H1 (cell line): ENCODE measurements around the gene PFDN6. TPM values are rescaled to one million over a fixed set of nuclear protein-coding genes. Genes with fewer than 3 reads are reported as not detected.

Source experiments
- CTCF ChIA-PET: fragments of 300-600 bp; sonication (Branson Sonifier 250); formaldehyde crosslinking; loops from one replicate; lab custom pipeline; 2021; ENCODE audit not compliant: partially characterized antibody; lab: Charles Lee
- POLR2A ChIA-PET: fragments of 300-600 bp; sonication (Branson Sonifier 250); formaldehyde crosslinking; loops from one replicate; lab custom pipeline; 2021; ENCODE audit warnings: inconsistent platforms; ENCODE audit not compliant: partially characterized antibody; lab: Charles Lee
- DNase-seq, 2 experiments: peaks; one replicate each; pipeline versions ENCODE4 v3.0.0 to v3.0.0-alpha.2; 2010 to 2022; ENCODE audit warnings: low spot score in 2 of 2, low read depth in 1 of 2, mixed read lengths in 1 of 2
- FAIRE-seq: peaks from 2 replicates; lab custom pipeline; 2011; peaks lifted over from hg19 to GRCh38; lab: Jason Lieb, UNC
- H2AFZ ChIP-seq: 2 replicates; pipeline ENCODE4 v1.8.1; 2012; ENCODE audit warnings: low read length, inconsistent platforms
- H2AK5ac ChIP-seq: 2 replicates; pipeline ENCODE4 v1.6.1; 2013; ENCODE audit warnings: low read depth, low read length
- H2BK120ac ChIP-seq: replicated peaks from 2 replicates; pipeline ENCODE3; 2013; ENCODE audit warnings: low read depth, low read length, inconsistent platforms
- H2BK12ac ChIP-seq: 2 replicates; pipeline ENCODE4 v1.6.1; 2013; ENCODE audit warnings: low read depth, low read length
- H2BK15ac ChIP-seq: 2 replicates; pipeline ENCODE4 v1.6.1; 2013; ENCODE audit warnings: low read length
- H2BK20ac ChIP-seq: 2 replicates; pipeline ENCODE4 v1.6.1; 2013; ENCODE audit warnings: low read length
- H2BK5ac ChIP-seq: 2 replicates; pipeline ENCODE4 v1.6.1; 2013; ENCODE audit warnings: low read depth, low read length
- H3K14ac ChIP-seq: 2 replicates; pipeline ENCODE4 v1.6.1; 2013; ENCODE audit warnings: inconsistent platforms; ENCODE audit not compliant: insufficient read length
- H3K18ac ChIP-seq: 2 replicates; pipeline ENCODE4 v1.6.1; 2013; ENCODE audit warnings: low read length; ENCODE audit errors: extremely low read depth
- H3K23ac ChIP-seq: 2 replicates; pipeline ENCODE4 v1.6.1; 2013; ENCODE audit warnings: inconsistent platforms; ENCODE audit not compliant: insufficient read length
- H3K23me2 ChIP-seq: 2 replicates; pipeline ENCODE4 v1.6.1; 2013; ENCODE audit warnings: low read depth, low read length
- H3K27ac ChIP-seq: 2 replicates; pipeline ENCODE4 v1.6.1; 2011; ENCODE audit warnings: low read depth, low read length, inconsistent platforms
- H3K27me3 ChIP-seq, 4 experiments: replicated peaks in 1 of 4; 1 replicate in 1 of 4; 2 replicates in 3 of 4; pipeline versions ENCODE4 v1.6.1 to v1.8.1; 2011 to 2013; ENCODE audit warnings: low read length in 3 of 4, mild to moderate bottlenecking in 3 of 4, inconsistent platforms in 2 of 4, mixed read lengths in 2 of 4, moderate library complexity in 1 of 4; ENCODE audit not compliant: control insufficient read depth in 3 of 4, insufficient read depth in 3 of 4; ENCODE audit errors: extremely low read depth in 1 of 4
- H3K36me3 ChIP-seq, 4 experiments: 2 replicates each; pipeline versions ENCODE4 v1.6.1 to v1.8.1; 2011 to 2013; ENCODE audit warnings: mild to moderate bottlenecking in 4 of 4, low read length in 3 of 4, moderate library complexity in 2 of 4, control low read depth in 1 of 4, inconsistent platforms in 1 of 4; ENCODE audit not compliant: insufficient read depth in 4 of 4, control insufficient read depth in 2 of 4
- H3K4ac ChIP-seq: replicated peaks from 2 replicates; pipeline ENCODE3; 2013; ENCODE audit warnings: low read length, low read depth, mixed read lengths, inconsistent platforms; ENCODE audit not compliant: insufficient read length
- H3K4me1 ChIP-seq, 4 experiments: replicated peaks in 1 of 4; 1 replicate in 1 of 4; 2 replicates in 3 of 4; pipeline versions ENCODE4 v1.6.1 to v1.8.1; 2011 to 2013; ENCODE audit warnings: low read length in 3 of 4, inconsistent platforms in 2 of 4, mixed read lengths in 1 of 4; ENCODE audit not compliant: insufficient read depth in 4 of 4, control insufficient read depth in 3 of 4
- H3K4me2 ChIP-seq, 2 experiments: 2 replicates each; pipeline versions ENCODE4 v1.6.1 to v1.8.1; 2011 to 2013; ENCODE audit warnings: low read depth in 2 of 2, low read length in 2 of 2, control low read depth in 1 of 2, inconsistent platforms in 1 of 2, mild to moderate bottlenecking in 1 of 2; ENCODE audit not compliant: insufficient read depth in 1 of 2
- H3K4me3 ChIP-seq, 4 experiments: fragments of 200-600, 300-600 bp in 1 of 4; sonication (generic), shearing (Covaris generic), sonication (Bioruptor Twin) in 1 of 4; 2 replicates each; pipeline versions ENCODE4 v1.5.1 to v1.8.1; 2011 to 2016; ENCODE audit warnings: low read length in 4 of 4, low read depth in 3 of 4, control low read depth in 2 of 4, inconsistent platforms in 2 of 4, mild to moderate bottlenecking in 2 of 4, mixed read lengths in 1 of 4, moderate library complexity in 1 of 4; ENCODE audit not compliant: insufficient read depth in 2 of 4; ENCODE audit errors: extremely low read depth in 1 of 4
- H3K56ac ChIP-seq: replicated peaks from 2 replicates; pipeline ENCODE3; 2013; ENCODE audit warnings: low read depth, mild to moderate bottlenecking, mixed read lengths, low read length, inconsistent platforms; ENCODE audit not compliant: insufficient read length
- H3K79me1 ChIP-seq: 2 replicates; pipeline ENCODE4 v1.6.1; 2013; ENCODE audit warnings: low read depth, low read length, control low read depth
- H3K79me2 ChIP-seq, 2 experiments: 2 replicates each; pipeline versions ENCODE4 v1.6.1 to v1.8.1; 2012 to 2013; ENCODE audit warnings: low read length in 2 of 2, mild to moderate bottlenecking in 2 of 2, inconsistent platforms in 1 of 2; ENCODE audit not compliant: insufficient read depth in 2 of 2, control insufficient read depth in 1 of 2
- H3K9ac ChIP-seq, 4 experiments: replicated peaks in 1 of 4; 1 replicate in 1 of 4; 2 replicates in 3 of 4; pipeline versions ENCODE4 v1.6.1 to v1.8.1; 2011 to 2013; ENCODE audit warnings: low read depth in 3 of 4, low read length in 3 of 4, control low read depth in 2 of 4, mild to moderate bottlenecking in 2 of 4, moderate library complexity in 2 of 4, inconsistent platforms in 1 of 4; ENCODE audit errors: extremely low read depth in 1 of 4
- H3K9me3 ChIP-seq, 2 experiments: 2 replicates each; pipeline versions ENCODE4 v1.6.1 to v1.8.1; 2012 to 2013; ENCODE audit warnings: mild to moderate bottlenecking in 2 of 2, moderate library complexity in 2 of 2, control low read depth in 1 of 2, inconsistent platforms in 1 of 2, low read depth in 1 of 2, low read length in 1 of 2, mixed read lengths in 1 of 2; ENCODE audit not compliant: insufficient read depth in 2 of 2
- H4K20me1 ChIP-seq, 2 experiments: replicated peaks in 1 of 2; 2 replicates each; pipeline versions ENCODE3 to v1.8.1; 2011 to 2013; ENCODE audit warnings: inconsistent platforms in 2 of 2, low read length in 2 of 2, mild to moderate bottlenecking in 1 of 2; ENCODE audit not compliant: insufficient read depth in 2 of 2, control insufficient read depth in 1 of 2
- H4K5ac ChIP-seq: 2 replicates; pipeline ENCODE4 v1.6.1; 2013; ENCODE audit warnings: low read length, low read depth, mixed read lengths, inconsistent platforms; ENCODE audit not compliant: insufficient read length
- H4K8ac ChIP-seq: 2 replicates; pipeline ENCODE4 v1.8.0; 2013; ENCODE audit warnings: mild to moderate bottlenecking, moderate library complexity, low read length, inconsistent platforms; ENCODE audit not compliant: insufficient read depth; ENCODE audit errors: extremely low read depth
- H4K91ac ChIP-seq: replicated peaks from 2 replicates; pipeline ENCODE3; 2013; ENCODE audit warnings: low read length, mixed read lengths, inconsistent platforms; ENCODE audit not compliant: insufficient read length
- BCL11A ChIP-seq, 2 experiments: IDR thresholded peaks; one replicate each; pipeline ENCODE4 v1.6.1; 2011; ENCODE audit warnings: low read depth in 2 of 2, low read length in 2 of 2, mild to moderate bottlenecking in 2 of 2
- CBX5 ChIP-seq: fragments of 300-800, 300-1000 bp; sonication (generic); IDR thresholded peaks from 2 replicates; pipeline ENCODE4 v1.7.1; 2016; ENCODE audit warnings: antibody characterized with exemption, low read length, low read depth
- JUND ChIP-seq: IDR thresholded peaks from 2 replicates; pipeline ENCODE4 v1.6.1; 2011; ENCODE audit warnings: mild to moderate bottlenecking, improper control_type of control experiment, low read length
- NRF1 ChIP-seq: IDR thresholded peaks from 2 replicates; pipeline ENCODE4 v1.6.1; 2011; ENCODE audit warnings: mild to moderate bottlenecking, low read depth, low read length, improper control_type of control experiment
- USF2 ChIP-seq: IDR thresholded peaks from 2 replicates; pipeline ENCODE4 v1.6.1; 2011; ENCODE audit warnings: low read length, improper control_type of control experiment
- WGBS, 2 experiments: shearing (Covaris generic) in 1 of 2; methylation state at CpG; one replicate each; pipeline versions ENCODE4 v1.1.6 to v1.1.7; 2013 to 2015; ENCODE audit warnings: low lambda C conversion rate in 2 of 2, mixed read lengths in 2 of 2, inconsistent platforms in 1 of 2, low coverage in 1 of 2, missing lambda C conversion rate in 1 of 2; ENCODE audit not compliant: insufficient replicate concordance in 2 of 2, insufficient coverage in 1 of 2, insufficient read length in 1 of 2; ENCODE audit errors: extremely low coverage in 1 of 2, missing lambda C conversion rate in 1 of 2; 5-methylcytosine and 5-hydroxymethylcytosine counted together
- polyA plus RNA-seq, 7 experiments: library from polyadenylated mRNA; depleted of rRNA in 3 of 7; stranded (reverse) in 5 of 7; unstranded in 2 of 7; fragments of >200 nt in 5 of 7; fragments of 200-250 nt in 2 of 7; gene quantifications; 1 replicate in 5 of 7; 2 replicates in 1 of 7; 4 replicates in 1 of 7; pipeline versions ENCODE4 v1.2.1 to v1.2.3, GENCODE V29; 2011 to 2013; ENCODE audit warnings: missing spikeins in 2 of 7, mixed read lengths in 2 of 7
- total RNA-seq: library from RNA; stranded (reverse); fragmentation: NEBNext Ultra II Directional; extraction: Animal tissue kit (Norgen Biotek cat#: 25700); gene quantifications from 2 replicates; pipeline ENCODE4 v1.2.1, GENCODE V29; 2021

PFDN6 gene
- total and polyA plus RNA-seq, 2 of the 8 experiments (the other 6 are each of a cell fraction or from before 2014, with no cell fraction given) = 32.0 to 95.7 TPM

GRCh38 chr6:33324125-33324524, 34.7 kb downstream of the PFDN6 start:
- Histone ChIP-seq H3K4me3 (peak overlapping the region; percentile 68 to 98 (median 82); a peak in 7 of 8 replicates), H2AFZ (peak overlapping the region; percentile 93; the same call in 1 of the 2 replicates)

More at GRCh38 chr6:33324125-33324524, 34.7 kb downstream of the PFDN6 start:
- Histone ChIP-seq H2BK15ac (peak overlapping the region; percentile 46; the same call in 1 of the 2 replicates), H3K27ac (no peak overlapping the region), H2BK20ac (no peak overlapping the region), H3K4ac (no peak overlapping the region), H4K91ac (peak overlapping the region; percentile 36), H2BK120ac (peak overlapping the region; percentile 61), H3K4me2 (peak overlapping the region; percentile 62 to 87), H3K79me1 (peaks cover 7% of the 10 kb centered on the region; the same call in 1 of the 2 replicates), H3K56ac (no peak overlapping the region), H3K23ac (no peak overlapping the region), H4K20me1 (peaks cover 2 to 5% of the 10 kb centered on the region in 2 experiments), H3K27me3 (no peaks in the 10 kb centered on the region), H3K23me2 (peaks cover 18% of the 10 kb centered on the region), H2BK12ac (peak overlapping the region; percentile 77; the same call in 1 of the 2 replicates), H3K14ac (no peak overlapping the region), H3K9ac (no peak overlapping the region; a peak in 1 of 7 replicates), H2AK5ac (no peak overlapping the region), H3K18ac (peak overlapping the region; percentile 51; the same call in 1 of the 2 replicates), H2BK5ac (peak overlapping the region; percentile 87; the same call in 1 of the 2 replicates), H3K36me3 (peaks cover 10 to 23% (median 18%) of the 10 kb centered on the region in 4 experiments; a peak in 7 of 8 replicates), H4K8ac (no peak overlapping the region), H3K79me2 (peaks cover 0 to 32% of the 10 kb centered on the region in 2 experiments; a peak in 3 of 4 replicates), H3K4me1 (peaks cover 0 to 18% (median 12%) of the 10 kb centered on the region in 4 experiments; a peak in 6 of 7 replicates), H4K5ac (peak overlapping the region; percentile 36), H3K9me3 (no peaks in the 10 kb centered on the region; a peak in 1 of 4 replicates)
- TF ChIP-seq USF2 (no peak), CBX5 (no peak), JUND (no peak), BCL11A (IDR thresholded peaks at IDR 0.05; ENCODE audit: low read depth in 2 of 2, low read length in 2 of 2) (no peak), NRF1 (no peak)
- FAIRE-seq (no peak), DNase-seq (no peak)
- ChIA-PET CTCF (interaction anchor here (0.7 to 1.0 kb wide), 3 partner anchors 12 to 166 kb away, joined by 3 read pairs; partner anchors contain the start of gene B3GALT4), POLR2A (interaction anchor here (0.8 to 1.3 kb wide), 4 partner anchors 25 to 353 kb away, joined by 3 to 6 read pairs (median 4); partner anchors contain the start of gene RGL2)
- 61% methylated on average over 7 of the region's 7 CpGs; no CpG with 5 or more reads in 1 of the 2 experiments for WGBS, 2 experiments
